DMS53 treated with DMSO at 0.1 percent for 48 hours (cell line): ENCODE results near the gene SLC22A2.

Source experiments
- DNase-seq: peaks from one replicate; lab custom pipeline; 2025; ENCODE audit not compliant: unreplicated experiment; lab: John Stamatoyannopoulos, UW

The SLC22A2 gene

GRCh38 chr6:160172704-160173103 is 85.9 kb downstream of the SLC22A2 start:
- no peak for DNase-seq

GRCh38 chr6:160170018-160170680 is 88.5 kb downstream of the SLC22A2 start:
- no peak for DNase-seq

GRCh38 chr6:160167604-160168399 is 90.8 kb downstream of the SLC22A2 start:
- DNase-seq = no peak
